Gastrocnemius medialis (tissue), 4 donors: Measurements from ENCODE around the gene TIPARP.

Source experiments
- CTCF ChIP-seq, 5 experiments: fragments of 450-650 bp in 3 of 5; fragments of 200-600 bp in 2 of 5; sonication (generic) in 2 of 5; IDR thresholded peaks in 4 of 5; conservative IDR thresholded peaks in 1 of 5; 1 replicate in 4 of 5; 2 replicates in 1 of 5; pipeline ENCODE4 v1.5.1; 2016 to 2019; ENCODE audit warnings: antibody characterized with exemption in 5 of 5, mild to moderate bottlenecking in 3 of 5, moderate library complexity in 3 of 5
- POLR2A ChIP-seq, 2 donors: fragments of 450-650 bp; IDR thresholded peaks; one replicate each; pipeline ENCODE4 v1.6.1; 2017; ENCODE audit warnings: antibody characterized with exemption in 2 of 2, mild to moderate bottlenecking in 2 of 2, moderate library complexity in 2 of 2

DNA sequence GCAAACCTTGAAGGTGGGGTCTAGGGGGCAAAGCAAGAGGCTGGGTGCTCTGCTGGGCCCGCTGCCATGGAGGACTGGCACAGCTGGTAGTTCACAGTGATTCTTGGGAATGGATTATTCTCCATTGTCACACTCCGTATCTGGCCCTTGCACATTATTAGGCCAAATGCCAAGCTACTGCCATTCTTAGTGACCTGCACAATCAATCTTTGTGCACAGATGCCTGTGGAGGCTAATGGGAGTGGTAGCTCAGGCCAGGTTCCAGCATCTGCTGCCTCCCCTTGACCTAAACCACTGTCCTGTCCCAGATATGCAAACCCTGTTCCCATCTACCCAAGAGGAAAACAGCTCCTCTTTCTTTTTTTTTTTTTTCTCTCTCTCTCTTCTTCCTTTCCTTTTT, 67.5 kb downstream of the TIPARP start:
- no peak for TF ChIP-seq CTCF (IDR thresholded peaks at IDR 0.05 in 4 of 5, conservative IDR thresholded peaks at IDR 0.05 in 1 of 5)
- TF ChIP-seq POLR2A (IDR thresholded peaks at IDR 0.05), result no peak
